NCI-H1417 (cell line): Measurements from ENCODE around the gene KIF25.

Experiments used
- DNase-seq, 3 experiments: peaks; one replicate each; lab custom pipeline; 2025; lab: John Stamatoyannopoulos, UW

Gene KIF25

GRCh38 chr6:167997642-167998041 lies at the start of gene KIF25:
Gene KIF25 (plus strand): TSS chr6:167997671. CDS start chr6:168029586, 31,915 bp downstream.
- DNase-seq, result no peak

GRCh38 chr6:167947716-167948115 lies 49.8 kb upstream of the KIF25 start:
- DNase-seq, result no peak

- no peak for DNase-seq
Measured at GRCh38 chr6:167948716-167949115, 48.8 kb upstream of the KIF25 start.

- DNase-seq, result no peak
Measured at GRCh38 chr6:167949121-167949684, 48.3 kb upstream of the KIF25 start.

- DNase-seq, result no peak
Measured at GRCh38 chr6:167951781-167952511, 45.5 kb upstream of the KIF25 start.

GRCh38 chr6:167952512-167952859 lies 45.0 kb upstream of the KIF25 start:
- peak in 1 of 3 experiments; percentile 22 for DNase-seq

GRCh38 chr6:167953551-167953950 lies 43.9 kb upstream of the KIF25 start:
- DNase-seq, result no peak

GRCh38 chr6:167954151-167954550 lies 43.3 kb upstream of the KIF25 start:
- no peak for DNase-seq

- DNase-seq, result no peak
Measured at GRCh38 chr6:167956491-167956890, 41.0 kb upstream of the KIF25 start.

GRCh38 chr6:167956983-167957492 lies 40.4 kb upstream of the KIF25 start:
- no peak for DNase-seq

- no peak for DNase-seq
Measured at GRCh38 chr6:167957626-167958025, 39.8 kb upstream of the KIF25 start.

- DNase-seq, result no peak
Measured at GRCh38 chr6:167960579-167960978, 36.9 kb upstream of the KIF25 start.

- DNase-seq, result no peak
Measured at GRCh38 chr6:167962711-167963110, 34.8 kb upstream of the KIF25 start.

GRCh38 chr6:167963589-167964057 lies 33.8 kb upstream of the KIF25 start:
- no peak for DNase-seq

- DNase-seq, result no peak
Measured at GRCh38 chr6:167965592-167966539, 31.6 kb upstream of the KIF25 start.

GRCh38 chr6:167966540-167966905 lies 30.9 kb upstream of the KIF25 start:
- no peak for DNase-seq

- DNase-seq, result peak in 2 of 3 experiments; percentile 5 to 33
Measured at GRCh38 chr6:167968091-167968490, 29.4 kb upstream of the KIF25 start.

- DNase-seq, result no peak
Measured at GRCh38 chr6:167970230-167970629, 27.2 kb upstream of the KIF25 start.

GRCh38 chr6:167972193-167972592 lies 25.3 kb upstream of the KIF25 start:
- no peak for DNase-seq

- no peak for DNase-seq
Measured at GRCh38 chr6:167973148-167973885, 24.2 kb upstream of the KIF25 start.

- no peak for DNase-seq
Measured at GRCh38 chr6:167974640-167975344, 22.7 kb upstream of the KIF25 start.
